GM23248 (cell line): ENCODE results near the gene ETV6. TPM values are rescaled to one million over a fixed set of nuclear protein-coding genes. Genes with fewer than 3 reads are reported as not detected.

Experiments used
- DNase-seq: peaks from one replicate; pipeline ENCODE4 v3.0.0-alpha.2; 2015
- H2AFZ ChIP-seq: fragments of 200-600 bp; sonication (generic); 2 replicates; pipeline ENCODE4 v1.6.1; 2016; ENCODE audit warnings: antibody characterized with exemption
- H3F3A ChIP-seq: fragments of 200-600 bp; sonication (generic); 2 replicates; pipeline ENCODE4 v1.6.1; 2016; ENCODE audit warnings: mild to moderate bottlenecking, antibody characterized with exemption, mixed run types; ENCODE audit not compliant: insufficient read depth
- H3K27ac ChIP-seq: fragments of 200-600 bp; sonication (generic); 2 replicates; pipeline ENCODE4 v1.5.1; 2016; ENCODE audit warnings: mild to moderate bottlenecking
- H3K27me3 ChIP-seq: fragments of 200-600 bp; sonication (generic); replicated peaks from 2 replicates; pipeline ENCODE4 v1.6.1; 2016; ENCODE audit warnings: mild to moderate bottlenecking; ENCODE audit not compliant: insufficient read depth
- H3K36me3 ChIP-seq: fragments of 200-600 bp; sonication (generic); 2 replicates; pipeline ENCODE4 v1.6.1; 2016; ENCODE audit warnings: low read depth, mild to moderate bottlenecking
- H3K4me1 ChIP-seq: fragments of 200-600 bp; sonication (generic); 2 replicates; pipeline ENCODE4 v1.6.1; 2016; ENCODE audit warnings: mild to moderate bottlenecking; ENCODE audit not compliant: insufficient read depth
- H3K4me2 ChIP-seq: fragments of 200-600 bp; sonication (generic); one replicate; pipeline ENCODE4 v1.6.1; 2016; ENCODE audit warnings: mild to moderate bottlenecking; ENCODE audit not compliant: unreplicated experiment
- H3K4me3 ChIP-seq: fragments of 200-600 bp; sonication (generic); 2 replicates; pipeline ENCODE4 v1.5.1; 2016; ENCODE audit warnings: mild to moderate bottlenecking
- H3K79me2 ChIP-seq: fragments of 200-600 bp; sonication (generic); 2 replicates; pipeline ENCODE4 v1.6.1; 2016; ENCODE audit warnings: mild to moderate bottlenecking; ENCODE audit not compliant: insufficient read depth
- H3K9ac ChIP-seq: fragments of 200-600 bp; sonication (generic); 2 replicates; pipeline ENCODE4 v1.6.1; 2016; ENCODE audit warnings: mild to moderate bottlenecking
- H3K9me2 ChIP-seq: fragments of 200-600 bp; sonication (generic); 2 replicates; pipeline ENCODE4 v1.6.1; 2016; ENCODE audit warnings: mixed run types, mild to moderate bottlenecking, moderate library complexity; ENCODE audit not compliant: insufficient read depth
- H3K9me3 ChIP-seq: fragments of 200-600 bp; sonication (generic); one replicate; pipeline ENCODE4 v1.6.1; 2017; ENCODE audit warnings: low read depth
- H4K20me1 ChIP-seq: fragments of 200-600 bp; sonication (generic); 2 replicates; pipeline ENCODE4 v1.6.0; 2016; ENCODE audit not compliant: insufficient read depth
- EZH2 ChIP-seq: fragments of 200-600 bp; sonication (generic); IDR thresholded peaks from 2 replicates; pipeline ENCODE4 v1.6.1; 2018; ENCODE audit warnings: antibody characterized with exemption, mild to moderate bottlenecking; ENCODE audit not compliant: insufficient read depth, poor library complexity, severe bottlenecking
- EZH2phosphoT487 ChIP-seq: fragments of 200-600 bp; sonication (generic); IDR thresholded peaks from 2 replicates; pipeline ENCODE4 v1.6.1; 2018; ENCODE audit warnings: antibody characterized with exemption, moderate library complexity, mild to moderate bottlenecking, low read depth; ENCODE audit not compliant: insufficient read depth
- WGBS, 2 experiments: methylation state at CpG; one replicate each; pipeline ENCODE4 v1.1.6; 2015 to 2017; ENCODE audit warnings: low lambda C conversion rate in 2 of 2, low coverage in 1 of 2; ENCODE audit errors: missing lambda C conversion rate in 2 of 2; 5-methylcytosine and 5-hydroxymethylcytosine counted together
- in situ Hi-C: fragments of 300-500 bp; cut with MboI; formaldehyde crosslinking; loops from 2 replicates; pipeline ENCODE4 v1.15.0; 2020
- polyA plus RNA-seq: library from polyadenylated mRNA; unstranded; fragments of >200 nt; fragmentation: Nextera tagmentation; extraction: Ambion mirVana; gene quantifications from 2 replicates; pipeline ENCODE4 v1.2.1, GENCODE V29; 2016
- total RNA-seq: library from RNA; depleted of rRNA; stranded (reverse); fragments of >200 nt; shearing (Covaris generic); gene quantifications from 2 replicates; pipeline ENCODE4 v1.2.3, GENCODE V29; 2014

Gene ETV6
- total and polyA plus RNA-seq, 2 experiments from 2014 or later = 2.5 to 10.4 TPM

DNA sequence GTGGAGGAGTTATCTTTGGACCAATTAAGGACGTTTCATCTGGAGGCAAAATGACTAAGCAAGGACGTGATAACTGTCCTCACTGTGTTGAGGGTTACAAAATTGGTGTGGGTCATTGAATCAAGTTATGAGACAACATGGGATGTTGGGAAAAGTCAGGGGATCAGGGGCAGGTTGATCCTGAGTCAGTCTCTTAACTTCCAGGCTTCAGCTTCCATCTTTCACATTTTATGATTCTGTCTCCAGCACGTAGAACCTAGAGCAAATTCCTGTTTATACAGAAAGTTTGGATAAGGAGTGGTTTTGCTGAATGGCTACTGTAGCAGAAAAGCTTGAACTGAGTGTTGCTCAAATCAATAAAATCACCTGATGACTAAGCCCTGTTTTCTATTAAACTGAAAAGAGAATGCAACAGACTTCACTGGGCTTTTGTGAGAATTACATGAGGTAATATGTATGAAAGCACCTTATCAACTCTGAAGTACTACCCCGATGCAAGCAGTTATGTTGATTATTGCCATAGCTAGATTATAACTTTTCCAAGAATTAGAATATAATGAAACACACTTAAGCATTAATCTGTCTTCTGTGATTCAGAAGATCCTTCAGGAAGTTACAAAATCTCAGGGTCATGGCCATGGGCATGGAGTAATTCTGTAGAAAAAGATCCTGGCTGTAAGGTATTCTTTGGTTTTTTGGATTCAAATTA lies 184.8 kb downstream of the ETV6 start:
- no peaks in the 10 kb centered on the region for H3K27me3 ChIP-seq
- peak overlapping the region; percentile 16; the same call in 1 of the 2 replicates for H3K9ac ChIP-seq
- no peak for TF ChIP-seq EZH2phosphoT487
- TF ChIP-seq EZH2 = no peak
- WGBS, 2 experiments = 23 to 28% methylated on average over 4 of the region's 4 CpGs
- H4K20me1 ChIP-seq = no peaks in the 10 kb centered on the region
- H3K4me3 ChIP-seq = no peak overlapping the region
- peak; percentile 66 for DNase-seq
- H3K4me1 ChIP-seq = peaks cover 24% of the 10 kb centered on the region
- H3K36me3 ChIP-seq = no peaks in the 10 kb centered on the region
- no peak overlapping the region for H2AFZ ChIP-seq
- in situ Hi-C loops = no loop called here
- peaks cover 34% of the 10 kb centered on the region for H3K79me2 ChIP-seq
- peak overlapping the region; percentile 72 for H3K27ac ChIP-seq
- H3K9me3 ChIP-seq = no peaks in the 10 kb centered on the region
- peaks cover 27% of the 10 kb centered on the region for H3F3A ChIP-seq
- peak overlapping the region; percentile 64 for H3K4me2 ChIP-seq
- no peaks in the 10 kb centered on the region for H3K9me2 ChIP-seq

DNA sequence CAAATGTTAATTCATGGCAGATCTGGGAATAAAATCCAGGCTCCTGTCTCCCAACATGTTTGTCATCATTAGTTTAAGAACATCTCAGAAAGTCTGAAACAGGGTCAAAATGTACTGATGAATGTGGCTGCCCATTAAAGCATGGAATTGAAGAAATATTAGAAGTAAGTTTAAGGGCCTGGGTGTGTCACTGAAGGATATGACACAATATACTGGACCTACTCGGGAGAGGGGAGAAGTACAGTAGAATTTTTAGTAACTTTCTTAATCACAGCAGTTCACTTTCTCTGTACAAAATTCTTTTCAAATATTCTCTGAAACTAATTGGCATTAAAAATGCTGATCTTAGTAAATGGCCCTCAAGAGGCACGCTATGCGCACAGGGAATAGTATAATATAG lies 185.5 kb downstream of the ETV6 start:
- Histone ChIP-seq H3K4me2 (peak overlapping the region; percentile 64), H3K27me3 (no peaks in the 10 kb centered on the region), H3K9me3 (no peaks in the 10 kb centered on the region), H4K20me1 (no peaks in the 10 kb centered on the region), H2AFZ (no peak overlapping the region), H3K79me2 (peaks cover 39% of the 10 kb centered on the region), H3K27ac (peak overlapping the region; percentile 72), H3K36me3 (no peaks in the 10 kb centered on the region), H3K4me1 (peaks cover 28% of the 10 kb centered on the region), H3K9ac (0 out of 2 replicates have a peak overlapping the region, but pooled peaks have one; percentile 16), H3K9me2 (no peaks in the 10 kb centered on the region), H3F3A (peaks cover 27% of the 10 kb centered on the region), H3K4me3 (no peak overlapping the region)
- DNase-seq = peak; percentile 52
- in situ Hi-C loops = no loop called here
- WGBS, 2 experiments = 67 to 71% methylated on average over 3 of the region's 3 CpGs
- TF ChIP-seq EZH2 = no peak
- TF ChIP-seq EZH2phosphoT487 = no peak

DNA sequence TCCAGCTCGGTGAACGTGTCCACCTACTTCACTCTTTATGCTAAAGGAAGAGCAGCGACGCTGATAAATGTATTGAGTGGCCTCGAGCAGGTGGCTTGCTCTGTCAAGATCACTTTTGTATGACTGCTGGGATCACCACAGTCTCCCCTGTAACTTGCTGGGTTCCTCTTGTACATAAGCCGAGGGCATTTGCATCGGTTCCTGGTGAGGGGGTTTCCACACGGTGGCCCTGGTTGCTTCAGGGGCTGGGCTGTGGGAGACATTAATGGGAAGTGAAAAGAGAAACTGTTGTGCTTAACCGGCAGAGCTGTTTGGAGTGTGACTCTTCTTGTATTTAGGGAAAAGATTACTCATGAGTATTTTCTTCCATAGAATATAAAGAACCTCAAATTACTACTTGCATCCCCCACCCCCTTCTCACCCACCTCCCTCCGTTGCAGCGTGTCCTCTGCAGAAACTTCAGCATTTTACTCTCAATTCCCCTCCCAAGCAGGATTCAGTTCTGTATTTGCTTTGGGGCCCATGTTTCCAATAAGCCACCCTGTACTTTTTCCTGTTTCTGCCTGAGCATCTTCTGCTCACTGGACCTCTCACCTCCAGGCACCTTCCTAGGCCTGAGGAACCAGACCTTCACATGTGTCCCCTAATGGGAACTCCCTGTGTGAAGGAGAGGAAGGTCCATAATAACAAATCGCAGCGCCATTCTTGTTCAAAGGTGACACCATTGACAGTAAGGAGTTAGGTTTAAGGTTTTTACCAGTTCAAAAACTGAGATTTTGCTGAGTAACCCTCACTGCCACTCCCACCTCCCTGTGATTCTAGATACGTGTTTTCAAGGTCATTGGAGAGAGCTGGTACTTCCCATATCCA lies 187.0 kb downstream of the ETV6 start:
- no peaks in the 10 kb centered on the region for H4K20me1 ChIP-seq
- peaks cover 3% of the 10 kb centered on the region; the same call in 1 of the 2 replicates for H3K36me3 ChIP-seq
- DNase-seq = no peak
- H3K9me3 ChIP-seq = no peaks in the 10 kb centered on the region
- no peaks in the 10 kb centered on the region for H3K9me2 ChIP-seq
- no peak overlapping the region for H3K4me2 ChIP-seq
- in situ Hi-C loops = no loop called here
- H2AFZ ChIP-seq = no peak overlapping the region
- H3K4me1 ChIP-seq = peaks cover 28% of the 10 kb centered on the region
- no peak overlapping the region for H3K4me3 ChIP-seq
- TF ChIP-seq EZH2 (no peak), EZH2phosphoT487 (no peak)
- H3K79me2 ChIP-seq = peaks cover 39% of the 10 kb centered on the region
- H3K27me3 ChIP-seq = no peaks in the 10 kb centered on the region
- peaks cover 27% of the 10 kb centered on the region for H3F3A ChIP-seq
- 92 to 95% methylated on average over 14 of the region's 14 CpGs for WGBS, 2 experiments
- H3K27ac ChIP-seq = no peak overlapping the region
- H3K9ac ChIP-seq = no peak overlapping the region

DNA sequence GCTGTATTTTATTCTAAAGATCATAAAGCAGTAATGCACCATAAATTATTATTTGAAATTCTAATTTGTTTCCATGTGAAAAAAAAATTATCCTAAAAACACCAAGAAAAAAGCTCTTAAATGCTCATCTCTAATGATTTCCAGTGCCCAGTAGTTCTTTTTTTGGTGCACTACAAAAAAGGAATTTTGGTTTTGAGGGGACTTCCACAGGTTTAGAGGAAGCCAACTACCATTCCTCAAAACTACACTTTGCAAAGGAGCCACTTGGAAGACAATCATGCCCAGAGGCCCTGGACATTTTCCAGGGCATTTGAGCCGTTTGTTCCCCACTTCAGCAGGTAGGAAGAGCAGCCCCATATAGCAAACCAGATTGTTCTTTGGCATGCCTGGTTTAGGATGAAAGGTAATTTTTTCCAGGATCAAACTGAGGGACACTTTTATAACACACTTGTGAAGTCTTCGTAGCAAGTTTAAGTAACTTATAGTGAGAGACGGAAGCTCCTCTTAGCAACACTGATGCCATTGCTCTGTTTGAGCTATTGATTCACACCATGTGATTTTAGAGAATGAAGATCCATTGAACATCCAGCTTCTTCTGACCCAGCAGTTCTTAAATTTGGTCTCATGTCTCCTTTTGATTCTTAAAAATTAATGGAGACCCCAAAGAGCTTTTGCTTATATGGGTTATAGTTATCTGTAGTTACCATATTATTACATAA lies 187.9 kb downstream of the ETV6 start:
- Histone ChIP-seq H3K4me2 (no peak overlapping the region), H3K4me3 (no peak overlapping the region), H3K9me2 (no peaks in the 10 kb centered on the region), H3K79me2 (peaks cover 33% of the 10 kb centered on the region), H3K4me1 (peaks cover 28% of the 10 kb centered on the region), H3K9me3 (no peaks in the 10 kb centered on the region), H3F3A (peaks cover 27% of the 10 kb centered on the region), H2AFZ (no peak overlapping the region), H3K27me3 (no peaks in the 10 kb centered on the region), H3K36me3 (peaks cover 3% of the 10 kb centered on the region; the same call in 1 of the 2 replicates), H4K20me1 (no peaks in the 10 kb centered on the region), H3K27ac (no peak overlapping the region), H3K9ac (no peak overlapping the region)
- 92 to 96% methylated on average over 3 of the region's 3 CpGs for WGBS, 2 experiments
- TF ChIP-seq EZH2phosphoT487 (no peak), EZH2 (no peak)
- in situ Hi-C loops = no loop called here
- DNase-seq = no peak
